GM12878 (cell line): ENCODE data around the gene SRP54. TPM values are rescaled to one million over a fixed set of nuclear protein-coding genes. Genes with fewer than 3 reads are reported as not detected.

Source experiments
- ASH2L ChIP-seq: fragments of 300-600, 200-600 bp; sonication (generic); IDR thresholded peaks from 2 replicates; pipeline ENCODE4 v1.6.1; 2017; ENCODE audit warnings: low read depth, mild to moderate bottlenecking, borderline replicate concordance
- BCLAF1 ChIP-seq: fragments of 450-650 bp; IDR thresholded peaks from 2 replicates; pipeline ENCODE4 v1.6.1; 2017; ENCODE audit warnings: antibody characterized with exemption, mild to moderate bottlenecking, moderate library complexity
- CREM ChIP-seq: IDR thresholded peaks from 2 replicates; pipeline ENCODE4 v1.6.1; 2014; ENCODE audit warnings: antibody characterized with exemption, low read depth
- CTCF ChIP-seq, 3 experiments: IDR thresholded peaks in 2 of 3; conservative IDR thresholded peaks in 1 of 3; 2 replicates each; pipeline ENCODE4 v1.5.1; 2011; ENCODE audit warnings: low read depth in 3 of 3, low read length in 3 of 3, mild to moderate bottlenecking in 3 of 3, control low read depth in 2 of 3, moderate library complexity in 2 of 3, inconsistent platforms in 1 of 3, mixed read lengths in 1 of 3; ENCODE audit not compliant: control insufficient read depth in 2 of 3, insufficient read depth in 1 of 3; ENCODE audit errors: extremely low read depth in 1 of 3
- EGR1 ChIP-seq, 2 experiments: IDR thresholded peaks; 1 replicate in 1 of 2; 2 replicates in 1 of 2; pipeline ENCODE4 v1.6.1; 2011 to 2012; ENCODE audit warnings: low read depth in 2 of 2, low read length in 2 of 2, borderline replicate concordance in 1 of 2, mild to moderate bottlenecking in 1 of 2, moderate library complexity in 1 of 2
- KLF5 ChIP-seq: fragments of 450-650 bp; IDR thresholded peaks from 2 replicates; pipeline ENCODE4 v1.6.1; 2014; ENCODE audit warnings: mild to moderate bottlenecking; ENCODE audit not compliant: partially characterized antibody
- POLR2AphosphoS5 ChIP-seq: IDR thresholded peaks from 2 replicates; pipeline ENCODE4 v1.6.1; 2011; ENCODE audit warnings: mild to moderate bottlenecking, low read length, inconsistent platforms
- USF1 ChIP-seq: IDR thresholded peaks from 2 replicates; pipeline ENCODE4 v1.6.1; 2011; ENCODE audit warnings: borderline replicate concordance, low read depth, mild to moderate bottlenecking, moderate library complexity, mixed read lengths, low read length; ENCODE audit not compliant: insufficient read depth; ENCODE audit errors: extremely low read length
- polyA plus RNA-seq, 11 experiments: library from polyadenylated mRNA; depleted of rRNA in 4 of 11; unstranded in 6 of 11; stranded (reverse) in 5 of 11; fragments of >200 nt; fragmentation: Nextera tagmentation in 4 of 11; fragmentation: Illumina TruSeq in 1 of 11; extraction: Ambion mirVana in 4 of 11; extraction: Trizol in 1 of 11; gene quantifications; 1 replicate in 1 of 11; 2 replicates in 10 of 11; pipeline versions ENCODE4 v1.2.1 to v1.2.3, GENCODE V29; 2011 to 2016; ENCODE audit warnings: inconsistent platforms in 2 of 11, missing spikeins in 2 of 11, low read depth in 1 of 11
- total RNA-seq, 4 experiments: library from RNA; depleted of rRNA in 3 of 4; stranded (reverse); fragments of >200 nt in 3 of 4; fragmentation: Illumina TruSeq in 1 of 4; extraction: Trizol in 1 of 4; gene quantifications; 2 replicates each; pipeline versions ENCODE4 v1.2.1 to v1.2.3, GENCODE V29; 2013 to 2021

The SRP54 gene
- total and polyA plus RNA-seq, 10 of the 15 experiments (the other 5 are each of a cell fraction or from before 2014, with no cell fraction given): 54.1 to 130 (median 72.3) TPM

GRCh38 chr14:34981743-34982420, 910 bp upstream of the SRP54 start (continued):
- TF ChIP-seq KLF5: no peak
- no peak for TF ChIP-seq CREM
- TF ChIP-seq EGR1 (IDR thresholded peaks at IDR 0.05; ENCODE audit: borderline replicate concordance in 1 of 2, low read depth in 2 of 2, low read length in 2 of 2): 0 out of 3 replicates have a peak, but pooled peaks of 1 of the 2 experiments have one; percentile 3
- no peak for TF ChIP-seq ASH2L
- TF ChIP-seq USF1: no peak
- peak in 2 of 3 experiments; percentile 14 to 37; a peak in 3 of 6 replicates for TF ChIP-seq CTCF (IDR thresholded peaks at IDR 0.05 in 2 of 3, conservative IDR thresholded peaks at IDR 0.05 in 1 of 3; ENCODE audit: control insufficient read depth in 2 of 3, extremely low read depth in 1 of 3, insufficient read depth in 1 of 3, low read depth in 3 of 3, low read length in 3 of 3)
- TF ChIP-seq BCLAF1: no peak
- no peak for TF ChIP-seq POLR2AphosphoS5
